GM19035 (cell line): ENCODE data around the gene SZT2.
"Not testable (repeated sequence)": the region's sequence is repeated elsewhere in the genome, so short reads cannot be mapped to it uniquely, and the experiment has no call there.

ENCODE experiments used
- ATAC-seq: cut with Tn5 transposase; IDR thresholded peaks from one replicate; pipeline ENCODE4 v1.9.1; 2021; ENCODE audit not compliant: unreplicated experiment

Gene SZT2

DNA sequence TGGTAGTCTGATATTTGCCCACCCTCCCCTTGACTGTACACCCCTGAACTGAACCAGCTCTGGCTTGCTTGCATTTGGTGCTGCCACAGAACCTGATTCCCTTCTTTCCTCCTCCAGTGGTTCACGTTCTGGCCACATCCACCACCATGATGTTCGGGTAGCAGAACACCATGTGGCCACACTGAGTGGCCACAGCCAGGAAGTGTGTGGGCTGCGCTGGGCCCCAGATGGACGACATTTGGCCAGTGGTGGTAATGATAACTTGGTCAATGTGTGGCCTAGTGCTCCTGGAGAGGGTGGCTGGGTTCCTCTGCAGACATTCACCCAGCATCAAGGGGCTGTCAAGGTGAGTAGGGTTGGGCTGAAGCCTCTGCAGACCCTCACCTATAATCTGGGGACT, 29.1 kb upstream of the SZT2 start:
- no peak for ATAC-seq

DNA sequence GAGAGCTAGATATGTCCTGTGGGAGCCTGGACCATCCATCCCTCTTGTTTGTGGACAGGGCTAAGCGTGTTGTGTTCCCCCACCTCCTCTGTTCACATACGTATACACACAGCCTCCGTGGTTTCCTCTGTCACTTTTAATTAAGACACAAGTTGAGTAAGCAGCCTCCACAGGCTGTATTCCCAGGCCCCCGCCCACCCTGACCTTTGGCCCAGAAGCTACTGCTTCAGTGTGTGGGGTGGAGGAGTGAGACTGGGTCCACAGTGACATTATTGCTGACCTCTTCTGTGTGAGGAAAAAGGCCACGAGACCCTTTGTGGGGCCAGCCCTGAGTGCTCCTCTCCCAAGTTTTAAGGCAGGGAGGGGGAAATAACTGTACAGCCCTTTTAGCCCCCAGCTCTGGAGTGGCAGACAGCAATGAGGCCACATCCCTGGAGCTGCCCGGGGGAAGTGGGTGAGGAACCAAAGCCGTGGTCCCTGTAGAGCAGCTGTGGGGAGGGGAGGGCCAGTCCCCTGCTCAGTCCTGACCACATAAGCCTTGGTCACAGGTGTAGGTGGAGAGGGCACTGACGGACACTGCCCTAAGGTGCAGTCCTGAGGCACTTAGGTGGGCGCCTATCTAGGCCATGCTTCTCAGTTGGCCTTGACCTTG, 26.3 kb upstream of the SZT2 start:
- no peak for ATAC-seq

DNA sequence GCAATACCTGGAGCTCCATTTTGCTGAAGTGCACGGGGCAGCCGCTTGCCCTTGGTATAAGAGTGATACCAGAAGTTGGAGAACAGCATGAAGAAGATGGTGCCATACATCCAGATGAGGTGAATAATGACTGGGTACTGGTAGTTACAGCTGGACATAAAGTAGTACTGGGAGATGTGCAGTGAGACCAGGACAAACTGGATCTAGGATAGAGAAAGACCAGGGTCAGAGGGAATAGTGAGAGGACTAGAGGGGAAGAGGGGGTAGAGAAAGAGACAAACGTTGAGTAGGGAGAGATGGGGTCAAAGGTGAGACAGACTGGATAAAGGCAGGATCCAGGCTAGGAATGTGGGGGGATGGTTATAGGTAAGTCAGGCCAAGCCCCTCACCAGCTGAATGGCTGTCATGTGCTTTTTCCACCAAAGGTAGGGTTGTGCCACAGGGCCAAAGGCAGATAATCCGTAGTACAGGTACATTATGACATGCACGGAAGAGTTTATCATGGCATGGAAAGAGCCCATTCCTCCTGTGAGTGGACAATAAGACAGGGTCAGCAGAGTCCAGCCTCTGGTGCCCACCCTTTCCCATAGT, 25.7 kb upstream of the SZT2 start:
- ATAC-seq, result no peak

GRCh38 chr1:43365678-43366077, 24.0 kb upstream of the SZT2 start:
- no peak for ATAC-seq

DNA sequence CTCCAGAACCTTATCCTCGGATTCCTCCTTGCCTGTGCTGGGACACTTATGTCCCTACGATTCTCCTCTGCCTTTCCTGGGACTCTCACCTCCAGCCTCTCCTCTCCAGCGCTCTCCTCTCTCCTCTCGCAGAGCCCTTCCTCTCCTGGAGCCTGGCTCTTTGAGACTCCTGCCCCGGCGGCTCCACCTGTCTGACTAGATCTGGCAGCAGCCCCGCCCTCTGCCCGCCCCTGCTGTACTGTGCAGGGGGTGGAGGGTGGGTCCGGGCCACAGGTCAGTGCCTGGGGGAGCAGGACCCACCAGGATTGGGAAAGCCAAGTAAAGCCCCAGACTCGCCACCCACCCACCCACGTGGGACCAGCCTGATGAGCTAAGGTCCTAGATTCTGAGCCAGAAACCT, 23.5 kb upstream of the SZT2 start:
- ATAC-seq, result no peak

DNA sequence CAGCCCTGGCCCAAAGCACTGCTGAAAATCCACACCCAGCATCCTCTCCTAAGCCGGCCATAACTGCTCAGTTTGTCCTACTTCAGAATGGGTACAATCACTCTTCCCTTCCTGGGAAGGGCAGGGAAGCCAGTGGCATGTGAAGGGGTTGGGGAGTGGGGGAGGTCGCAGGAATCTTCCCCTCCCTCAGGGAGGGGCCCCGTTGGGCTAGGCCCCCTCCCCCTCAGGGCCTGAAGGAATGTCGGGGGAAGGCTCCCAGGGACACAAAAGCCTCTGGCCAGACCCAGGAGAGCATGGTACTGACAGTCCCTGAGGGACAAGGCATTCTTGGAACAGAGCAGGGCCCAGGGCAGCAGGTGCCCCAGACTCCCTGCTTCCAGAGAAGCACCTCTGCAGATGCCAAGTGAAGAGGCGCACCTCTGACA, 23.1 kb upstream of the SZT2 start:
- no peak for ATAC-seq

- ATAC-seq, result peak; percentile 44
Observed at GRCh38 chr1:43367026-43367903, 22.4 kb upstream of the SZT2 start.

DNA sequence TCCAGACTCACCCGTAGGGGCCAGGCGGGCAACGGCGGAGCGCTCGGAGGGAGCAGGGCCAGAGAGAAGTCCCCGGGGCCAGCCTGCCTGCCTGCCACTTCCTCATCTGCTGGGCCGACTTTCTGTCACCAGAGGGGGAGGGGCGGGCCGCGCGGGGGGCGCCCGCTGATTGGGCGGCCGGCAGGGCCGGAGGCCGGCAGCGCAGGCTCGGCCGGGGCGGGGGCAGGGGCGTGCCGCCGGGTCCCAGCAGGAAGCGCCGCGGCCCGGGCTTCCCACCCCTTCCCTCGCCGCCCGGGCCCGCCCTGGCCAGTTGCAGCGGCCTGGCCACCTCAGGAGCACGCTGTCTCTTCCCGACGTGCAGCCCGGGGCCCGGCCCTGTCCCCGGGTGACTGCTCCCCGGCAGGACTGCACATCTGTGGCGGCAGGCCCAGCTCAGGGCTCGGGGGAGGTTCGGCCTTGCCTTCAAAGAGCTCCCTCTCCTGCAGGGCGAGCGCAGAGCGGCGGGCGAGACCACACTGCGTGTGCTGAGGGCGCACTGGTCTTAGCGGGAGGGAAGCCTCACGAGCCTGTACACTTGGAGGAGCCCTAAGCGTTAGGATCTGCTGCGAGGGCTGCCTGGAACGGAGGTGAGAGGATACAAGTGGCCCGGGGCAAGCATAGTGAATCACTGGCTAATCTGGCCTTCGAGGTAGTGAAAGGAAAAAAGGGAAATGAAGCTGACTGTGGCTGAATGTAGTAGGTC, 21.6 kb upstream of the SZT2 start, which contains the start of gene ELOVL1:
TSS of gene ELOVL1 (minus strand) at position 108 of the 742 bp plus-strand sequence. CDS start 2,402 bp downstream, outside the sequence.
- peak; percentile 74 for ATAC-seq

DNA sequence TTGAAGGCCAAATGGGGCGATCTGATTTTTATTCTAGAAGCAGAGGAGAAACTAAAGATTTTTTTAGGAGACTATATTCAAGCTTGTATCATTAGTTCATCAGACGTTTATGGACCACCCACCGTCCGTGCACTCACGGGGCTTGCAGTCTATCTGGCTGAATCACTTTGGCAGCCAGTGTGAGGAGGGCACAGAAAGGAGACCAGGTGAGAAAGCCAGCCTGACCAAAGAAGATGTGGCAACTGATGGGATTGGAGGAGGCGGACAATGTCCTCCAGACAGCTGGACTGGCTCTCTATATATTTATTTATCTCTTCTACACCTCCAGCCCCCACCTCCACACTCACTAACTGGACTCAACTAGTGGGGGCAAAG, 21.1 kb upstream of the SZT2 start:
- ATAC-seq, result no peak

GRCh38 chr1:43369779-43370178, 19.9 kb upstream of the SZT2 start:
- ATAC-seq, result not testable (repeated sequence)

DNA sequence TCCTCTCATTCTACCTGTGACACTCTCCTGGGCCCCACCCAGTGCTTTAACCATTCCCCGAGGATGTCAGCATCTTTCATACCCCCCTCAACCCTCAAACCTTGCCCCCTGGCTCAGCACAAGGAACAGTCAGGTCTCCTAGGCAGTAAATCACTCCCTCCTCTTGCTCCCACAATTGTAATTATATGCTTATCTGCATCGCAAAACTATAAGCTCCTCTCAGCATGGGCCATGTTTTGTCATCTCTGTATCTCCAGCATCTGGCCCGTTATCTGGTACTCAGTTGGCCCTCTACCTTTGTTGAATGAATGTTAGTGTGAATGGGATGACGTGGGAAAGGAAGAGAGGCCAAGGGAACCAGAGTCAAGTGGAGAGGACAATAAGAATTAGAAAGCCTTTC, 19.1 kb upstream of the SZT2 start:
- ATAC-seq, result no peak

GRCh38 chr1:43372172-43372571, 17.5 kb upstream of the SZT2 start:
- no peak for ATAC-seq

- no peak for ATAC-seq
Observed at GRCh38 chr1:43373066-43373940, 16.4 kb upstream of the SZT2 start.

GRCh38 chr1:43376723-43377235, 12.9 kb upstream of the SZT2 start:
- ATAC-seq, result no peak

GRCh38 chr1:43377831-43378230, 11.9 kb upstream of the SZT2 start:
- ATAC-seq, result no peak

DNA sequence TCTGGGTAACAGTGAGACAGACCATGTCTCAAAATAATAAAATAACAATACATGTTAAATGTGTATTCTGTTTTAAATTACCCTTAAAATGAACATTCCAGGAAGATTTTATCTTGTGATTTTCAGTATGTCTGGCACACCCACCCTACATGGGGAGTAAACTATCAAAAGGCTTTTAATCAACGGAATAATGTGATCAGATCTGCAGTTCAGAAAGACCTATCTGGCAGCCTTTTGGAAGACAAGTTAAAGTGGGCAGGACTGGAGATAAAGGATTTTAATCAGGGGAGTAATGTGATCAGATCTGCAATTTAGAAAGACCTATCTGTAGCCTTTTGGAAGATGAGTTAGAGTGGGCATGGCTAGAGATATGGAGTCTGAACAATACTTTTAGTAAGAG, 10.2 kb upstream of the SZT2 start:
- ATAC-seq, result no peak

- no peak for ATAC-seq
Observed at GRCh38 chr1:43381612-43382011, 8.1 kb upstream of the SZT2 start.

DNA sequence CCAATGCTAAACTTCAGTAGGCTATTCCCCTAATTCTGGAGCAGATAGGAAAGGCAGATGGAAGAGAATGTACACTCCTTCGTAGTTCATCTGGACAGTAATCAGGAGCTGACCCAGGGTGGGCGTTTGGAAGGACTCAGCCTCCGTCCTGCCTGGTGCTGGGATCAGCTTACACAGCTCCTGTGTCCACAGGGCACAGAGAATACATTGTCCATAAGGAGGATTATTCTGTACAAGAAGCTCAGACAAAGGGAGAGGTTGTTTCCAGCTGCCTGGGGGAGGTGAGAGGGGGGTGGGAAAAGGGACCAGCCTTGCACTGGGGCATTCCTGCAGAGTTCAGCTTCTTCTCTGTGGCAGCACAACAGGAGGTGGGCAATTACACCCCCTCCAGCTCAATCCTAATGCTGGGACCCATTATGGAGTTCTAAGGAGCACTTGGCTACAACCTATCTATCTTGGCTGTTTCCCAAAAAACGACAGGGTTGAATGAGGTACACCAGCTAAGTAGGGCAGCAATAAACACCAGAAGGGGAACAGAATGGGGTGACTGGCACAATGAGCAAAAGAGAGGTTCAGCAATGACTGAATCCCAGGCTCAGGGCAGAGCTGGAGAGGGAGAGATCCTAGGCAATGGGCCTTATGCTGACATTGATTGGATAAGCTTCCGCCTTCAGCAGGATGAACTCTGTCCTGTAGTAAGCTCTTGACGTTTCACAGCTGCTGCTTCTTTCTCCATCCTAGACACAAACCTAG, 7.5 kb upstream of the SZT2 start:
- ATAC-seq, result no peak

GRCh38 chr1:43383449-43383848, 6.2 kb upstream of the SZT2 start:
- ATAC-seq, result no peak
